MM.1S (cell line): ENCODE data around the gene ETNK2.

Experiments used
- DNase-seq: peaks from one replicate; pipeline ENCODE4 v3.0.0-alpha.2; 2015
- H2AFZ ChIP-seq: fragments of 300-600 bp; sonication (generic); 2 replicates; pipeline ENCODE4 v1.6.0; 2016; ENCODE audit warnings: antibody characterized with exemption, low read length
- H3F3A ChIP-seq: fragments of 300-600 bp; sonication (generic); 2 replicates; pipeline ENCODE4 v1.6.1; 2016; ENCODE audit warnings: mild to moderate bottlenecking, antibody characterized with exemption, low read length, moderate library complexity, mixed read lengths; ENCODE audit not compliant: insufficient read depth
- H3K27ac ChIP-seq: fragments of 300-600 bp; sonication (generic); 2 replicates; pipeline ENCODE4 v1.5.1; 2016; ENCODE audit warnings: mild to moderate bottlenecking, low read length
- H3K27me3 ChIP-seq: fragments of 300-600 bp; sonication (generic); replicated peaks from 2 replicates; pipeline ENCODE4 v1.6.0; 2016; ENCODE audit warnings: low read length; ENCODE audit not compliant: insufficient read depth
- H3K36me3 ChIP-seq: fragments of 300-600 bp; sonication (generic); replicated peaks from 2 replicates; pipeline ENCODE4 v1.6.1; 2016; ENCODE audit warnings: mild to moderate bottlenecking, low read length, mixed read lengths; ENCODE audit not compliant: insufficient read depth
- H3K4me1 ChIP-seq: fragments of 300-600 bp; sonication (generic); 2 replicates; pipeline ENCODE4 v1.6.1; 2016; ENCODE audit warnings: low read length, mixed read lengths
- H3K4me2 ChIP-seq: fragments of 300-600 bp; sonication (generic); 2 replicates; pipeline ENCODE4 v1.6.0; 2016; ENCODE audit warnings: low read depth, low read length
- H3K4me3 ChIP-seq: fragments of 300-600 bp; sonication (generic); 2 replicates; pipeline ENCODE4 v1.5.1; 2016; ENCODE audit warnings: low read length, mixed read lengths
- H3K79me2 ChIP-seq: fragments of 300-600 bp; sonication (generic); 2 replicates; pipeline ENCODE4 v1.6.1; 2016; ENCODE audit warnings: mixed run types, low read length, mixed read lengths
- H3K9ac ChIP-seq: fragments of 300-600 bp; sonication (generic); 2 replicates; pipeline ENCODE4 v1.6.1; 2016; ENCODE audit warnings: low read length, mixed read lengths
- H3K9me2 ChIP-seq: fragments of 300-600 bp; sonication (generic); replicated peaks from 2 replicates; pipeline ENCODE4 v1.6.1; 2016; ENCODE audit warnings: mild to moderate bottlenecking, low read length, mixed read lengths; ENCODE audit not compliant: insufficient read depth
- H3K9me3 ChIP-seq: fragments of 300-600 bp; sonication (generic); replicated peaks from 2 replicates; pipeline ENCODE4 v1.6.1; 2016; ENCODE audit warnings: mild to moderate bottlenecking, low read length, mixed read lengths; ENCODE audit not compliant: insufficient read depth
- H4K20me1 ChIP-seq: fragments of 300-600 bp; sonication (generic); 2 replicates; pipeline ENCODE4 v1.6.1; 2016; ENCODE audit warnings: mild to moderate bottlenecking, low read length, moderate library complexity, mixed read lengths; ENCODE audit not compliant: insufficient read depth
- CTCF ChIP-seq: fragments of 300-600 bp; sonication (generic); IDR thresholded peaks from 2 replicates; pipeline ENCODE4 v1.5.1; 2016; ENCODE audit warnings: antibody characterized with exemption, low read length, mixed read lengths
- EZH2 ChIP-seq: fragments of 300-600 bp; sonication (generic); optimal IDR thresholded peaks from 2 replicates; pipeline ENCODE3; 2017; ENCODE audit warnings: low read depth, mild to moderate bottlenecking, antibody characterized with exemption, low read length, mixed read lengths
- EZH2phosphoT487 ChIP-seq: fragments of 300-600 bp; sonication (generic); IDR thresholded peaks from 2 replicates; pipeline ENCODE4 v1.6.1; 2018; ENCODE audit warnings: antibody characterized with exemption, low read length

Gene ETNK2

GRCh38 chr1:204146965-204147364, 4.9 kb downstream of the ETNK2 start:
- DNase-seq = no peak
- Histone ChIP-seq H3K4me1 (no peaks in the 10 kb centered on the region), H3K4me3 (no peak overlapping the region), H3K9ac (no peak overlapping the region), H3K79me2 (no peaks in the 10 kb centered on the region), H2AFZ (no peak overlapping the region), H3K27ac (no peak overlapping the region), H4K20me1 (no peaks in the 10 kb centered on the region), H3K4me2 (no peak overlapping the region), H3K9me3 (no peaks in the 10 kb centered on the region), H3F3A (no peaks in the 10 kb centered on the region), H3K36me3 (no peaks in the 10 kb centered on the region), H3K27me3 (peaks cover 19% of the 10 kb centered on the region; the same call in 1 of the 2 replicates), H3K9me2 (no peaks in the 10 kb centered on the region)
- TF ChIP-seq CTCF (no peak), EZH2 (no peak), EZH2phosphoT487 (no peak)

GRCh38 chr1:204146309-204146708, 5.5 kb downstream of the ETNK2 start:
- H4K20me1 ChIP-seq = no peaks in the 10 kb centered on the region
- H3K4me2 ChIP-seq = no peak overlapping the region
- no peaks in the 10 kb centered on the region for H3K9me3 ChIP-seq
- H3K4me3 ChIP-seq = no peak overlapping the region
- TF ChIP-seq EZH2phosphoT487 = no peak
- TF ChIP-seq CTCF = no peak
- no peak for TF ChIP-seq EZH2
- H3K27ac ChIP-seq = no peak overlapping the region
- H3K9me2 ChIP-seq = no peaks in the 10 kb centered on the region
- no peaks in the 10 kb centered on the region for H3K36me3 ChIP-seq
- H3F3A ChIP-seq = no peaks in the 10 kb centered on the region
- H3K79me2 ChIP-seq = no peaks in the 10 kb centered on the region
- peaks cover 21% of the 10 kb centered on the region for H3K27me3 ChIP-seq
- H3K9ac ChIP-seq = no peak overlapping the region
- H2AFZ ChIP-seq = no peak overlapping the region
- H3K4me1 ChIP-seq = no peaks in the 10 kb centered on the region
- DNase-seq = no peak

GRCh38 chr1:204145033-204145504, 6.8 kb downstream of the ETNK2 start:
- no peak for DNase-seq
- no peak overlapping the region for H3K4me3 ChIP-seq

More at GRCh38 chr1:204145033-204145504, 6.8 kb downstream of the ETNK2 start:
- no peaks in the 10 kb centered on the region for H3F3A ChIP-seq
- peaks cover 22% of the 10 kb centered on the region for H3K27me3 ChIP-seq
- H3K4me1 ChIP-seq = no peaks in the 10 kb centered on the region
- H2AFZ ChIP-seq = no peak overlapping the region
- H3K79me2 ChIP-seq = no peaks in the 10 kb centered on the region
- H4K20me1 ChIP-seq = no peaks in the 10 kb centered on the region
- H3K9ac ChIP-seq = no peak overlapping the region
- no peaks in the 10 kb centered on the region for H3K36me3 ChIP-seq
- H3K27ac ChIP-seq = no peak overlapping the region
- H3K9me2 ChIP-seq = no peaks in the 10 kb centered on the region
- H3K4me2 ChIP-seq = no peak overlapping the region
- TF ChIP-seq CTCF (no peak), EZH2phosphoT487 (no peak), EZH2 (no peak)
- no peaks in the 10 kb centered on the region for H3K9me3 ChIP-seq
